OCI-LY1 (cell line): Measurements from ENCODE around the gene KIF13A.

Source experiments
- H2AFZ ChIP-seq: fragments of 200-600 bp; sonication (generic), shearing (Covaris generic); 2 replicates; pipeline ENCODE4 v1.6.0; 2014; ENCODE audit warnings: antibody characterized with exemption, mild to moderate bottlenecking, low read length
- H3F3A ChIP-seq: fragments of 200-600 bp; sonication (generic), shearing (Covaris generic); 2 replicates; pipeline ENCODE4 v1.6.0; 2014; ENCODE audit warnings: mild to moderate bottlenecking, antibody characterized with exemption, low read length, moderate library complexity; ENCODE audit not compliant: insufficient read depth
- H3K27ac ChIP-seq: fragments of 200-600 bp; sonication (generic); 2 replicates; pipeline ENCODE4 v1.5.1; 2014; ENCODE audit warnings: low read length, mixed run types, mild to moderate bottlenecking, low read depth; ENCODE audit not compliant: poor library complexity, severe bottlenecking
- H3K27me3 ChIP-seq: fragments of 200-600 bp; sonication (generic); 2 replicates; pipeline ENCODE4 v1.6.0; 2014; ENCODE audit warnings: antibody characterized with exemption, mild to moderate bottlenecking, low read length, moderate library complexity; ENCODE audit not compliant: insufficient read depth
- H3K36me3 ChIP-seq: fragments of 200-600 bp; sonication (generic); 2 replicates; pipeline ENCODE4 v1.6.1; 2014; ENCODE audit warnings: mild to moderate bottlenecking, antibody characterized with exemption, low read length, moderate library complexity, mixed read lengths; ENCODE audit not compliant: insufficient read depth
- H3K4me1 ChIP-seq: fragments of 200-600 bp; sonication (generic); 2 replicates; pipeline ENCODE4 v1.5.1; 2014; ENCODE audit warnings: mild to moderate bottlenecking, low read length, moderate library complexity; ENCODE audit not compliant: insufficient read depth, severe bottlenecking
- H3K4me2 ChIP-seq: fragments of 200-600 bp; sonication (generic), shearing (Covaris generic); 2 replicates; pipeline ENCODE4 v1.6.1; 2014; ENCODE audit warnings: low read length
- H3K4me3 ChIP-seq: fragments of 200-600 bp; sonication (generic); 2 replicates; pipeline ENCODE4 v1.5.1; 2014; ENCODE audit warnings: low read length, low read depth, mild to moderate bottlenecking, mixed read lengths; ENCODE audit not compliant: poor library complexity, severe bottlenecking
- H3K79me2 ChIP-seq: fragments of 200-600 bp; shearing (Covaris generic); 2 replicates; pipeline ENCODE4 v1.6.1; 2016; ENCODE audit warnings: mixed run types, low read length, mixed read lengths; ENCODE audit not compliant: insufficient read depth
- H3K9ac ChIP-seq: fragments of 200-600 bp; sonication (generic), shearing (Covaris generic); 2 replicates; pipeline ENCODE4 v1.6.1; 2014; ENCODE audit warnings: mild to moderate bottlenecking, low read length, mixed read lengths
- H3K9me2 ChIP-seq: fragments of 200-600 bp; sonication (generic), shearing (Covaris generic); 2 replicates; pipeline ENCODE4 v1.6.1; 2014; ENCODE audit warnings: low read depth, mild to moderate bottlenecking, low read length, mixed read lengths
- H3K9me3 ChIP-seq: fragments of 200-600 bp; shearing (Covaris generic); 2 replicates; pipeline ENCODE4 v1.6.1; 2014; ENCODE audit warnings: low read length, mixed read lengths
- H4K20me1 ChIP-seq: fragments of 200-600 bp; sonication (generic), shearing (Covaris generic); 2 replicates; pipeline ENCODE4 v1.6.0; 2016; ENCODE audit warnings: mild to moderate bottlenecking, low read length; ENCODE audit not compliant: insufficient read depth
- EZH2 ChIP-seq: fragments of 200-600 bp; sonication (generic), shearing (Covaris generic); IDR thresholded peaks from 2 replicates; pipeline ENCODE4 v1.8.0; 2017; ENCODE audit warnings: borderline replicate concordance, mixed run types, mild to moderate bottlenecking, antibody characterized with exemption, low read length, moderate library complexity, mixed read lengths
- TF ChIP-seq, protein P1 (sequence below): fragments of 200-600 bp; sonication (generic), shearing (Covaris generic); IDR thresholded peaks from 2 replicates; pipeline ENCODE4 v1.5.1; 2017; ENCODE audit warnings: mild to moderate bottlenecking, antibody characterized with exemption, low read length, moderate library complexity, mixed read lengths

The KIF13A gene

DNA sequence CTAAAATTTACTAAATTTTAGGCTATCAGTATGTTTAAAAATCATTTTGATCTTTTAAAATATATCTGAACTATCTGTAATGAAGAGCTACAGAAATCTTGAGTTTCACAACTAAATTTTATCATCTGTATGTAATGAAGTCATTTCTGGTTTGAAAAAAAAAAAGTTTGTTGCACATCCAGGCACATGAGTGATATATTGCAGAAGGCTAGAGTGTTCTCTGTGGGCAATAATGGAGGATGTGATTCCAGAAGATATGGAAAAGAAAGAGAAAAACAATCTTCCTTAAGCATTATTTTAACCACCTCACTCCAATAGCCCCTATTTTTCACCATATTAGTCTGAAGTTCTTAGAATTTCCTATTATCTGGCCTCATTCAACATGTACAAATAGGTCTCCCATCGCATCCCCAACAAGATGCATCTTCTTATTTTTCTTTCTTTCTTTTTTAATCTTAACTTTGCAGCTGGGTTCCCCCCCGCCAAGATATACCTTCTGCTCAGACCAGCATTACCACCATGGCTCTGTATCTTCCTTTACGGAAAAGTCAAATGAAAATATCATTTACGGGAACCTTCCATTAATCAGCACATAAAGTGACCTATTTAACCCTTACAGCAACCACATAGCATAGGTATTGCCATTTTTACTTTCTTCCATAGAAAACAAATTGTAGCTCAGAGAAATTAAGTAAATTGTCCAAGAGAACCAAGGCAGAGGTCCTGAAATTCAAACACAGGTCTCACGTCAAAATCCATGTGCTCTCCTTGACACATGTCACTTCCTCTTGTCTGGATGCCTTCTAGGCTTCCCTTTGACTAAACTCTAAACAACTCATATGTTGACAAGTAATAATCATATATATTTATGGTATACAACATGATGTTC, 116.9 kb downstream of the KIF13A start:
- H4K20me1 ChIP-seq, result no peaks in the 10 kb centered on the region
- no peaks in the 10 kb centered on the region for H3K79me2 ChIP-seq
- TF ChIP-seq, protein P1, sequence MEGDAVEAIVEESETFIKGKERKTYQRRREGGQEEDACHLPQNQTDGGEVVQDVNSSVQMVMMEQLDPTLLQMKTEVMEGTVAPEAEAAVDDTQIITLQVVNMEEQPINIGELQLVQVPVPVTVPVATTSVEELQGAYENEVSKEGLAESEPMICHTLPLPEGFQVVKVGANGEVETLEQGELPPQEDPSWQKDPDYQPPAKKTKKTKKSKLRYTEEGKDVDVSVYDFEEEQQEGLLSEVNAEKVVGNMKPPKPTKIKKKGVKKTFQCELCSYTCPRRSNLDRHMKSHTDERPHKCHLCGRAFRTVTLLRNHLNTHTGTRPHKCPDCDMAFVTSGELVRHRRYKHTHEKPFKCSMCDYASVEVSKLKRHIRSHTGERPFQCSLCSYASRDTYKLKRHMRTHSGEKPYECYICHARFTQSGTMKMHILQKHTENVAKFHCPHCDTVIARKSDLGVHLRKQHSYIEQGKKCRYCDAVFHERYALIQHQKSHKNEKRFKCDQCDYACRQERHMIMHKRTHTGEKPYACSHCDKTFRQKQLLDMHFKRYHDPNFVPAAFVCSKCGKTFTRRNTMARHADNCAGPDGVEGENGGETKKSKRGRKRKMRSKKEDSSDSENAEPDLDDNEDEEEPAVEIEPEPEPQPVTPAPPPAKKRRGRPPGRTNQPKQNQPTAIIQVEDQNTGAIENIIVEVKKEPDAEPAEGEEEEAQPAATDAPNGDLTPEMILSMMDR, result no peak
- no peak for TF ChIP-seq EZH2
- H2AFZ ChIP-seq, result no peak overlapping the region
- no peaks in the 10 kb centered on the region for H3K36me3 ChIP-seq
- no peaks in the 10 kb centered on the region for H3K27me3 ChIP-seq
- no peak overlapping the region for H3K4me3 ChIP-seq
- no peak overlapping the region for H3K9ac ChIP-seq
- no peaks in the 10 kb centered on the region for H3K4me1 ChIP-seq
- no peaks in the 10 kb centered on the region for H3K9me3 ChIP-seq
- no peaks in the 10 kb centered on the region for H3K9me2 ChIP-seq
- no peak overlapping the region for H3K4me2 ChIP-seq
- H3F3A ChIP-seq, result no peaks in the 10 kb centered on the region
- H3K27ac ChIP-seq, result no peak overlapping the region

DNA sequence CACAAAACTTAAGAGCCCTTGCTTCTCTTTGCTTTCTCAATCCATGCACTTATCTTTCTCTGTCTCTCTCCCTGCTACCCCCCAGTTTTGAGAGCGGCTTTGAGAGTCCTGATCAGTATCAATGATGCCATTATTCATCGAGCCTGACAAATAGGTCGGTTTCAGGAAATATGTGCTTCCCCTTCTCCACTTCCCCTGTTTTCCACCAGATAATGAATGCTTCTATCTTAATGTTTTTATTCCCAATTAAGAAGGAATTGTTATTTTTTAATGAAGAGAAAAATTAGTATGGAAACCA, 117.7 kb downstream of the KIF13A start:
- Histone ChIP-seq H3F3A (no peaks in the 10 kb centered on the region), H2AFZ (no peak overlapping the region), H3K27me3 (no peaks in the 10 kb centered on the region), H3K79me2 (no peaks in the 10 kb centered on the region), H3K9me2 (no peaks in the 10 kb centered on the region), H3K9ac (no peak overlapping the region), H3K4me3 (no peak overlapping the region), H4K20me1 (no peaks in the 10 kb centered on the region), H3K27ac (no peak overlapping the region), H3K36me3 (no peaks in the 10 kb centered on the region), H3K4me2 (no peak overlapping the region), H3K9me3 (no peaks in the 10 kb centered on the region), H3K4me1 (no peaks in the 10 kb centered on the region)
- TF ChIP-seq, protein P1, result no peak
- no peak for TF ChIP-seq EZH2

DNA sequence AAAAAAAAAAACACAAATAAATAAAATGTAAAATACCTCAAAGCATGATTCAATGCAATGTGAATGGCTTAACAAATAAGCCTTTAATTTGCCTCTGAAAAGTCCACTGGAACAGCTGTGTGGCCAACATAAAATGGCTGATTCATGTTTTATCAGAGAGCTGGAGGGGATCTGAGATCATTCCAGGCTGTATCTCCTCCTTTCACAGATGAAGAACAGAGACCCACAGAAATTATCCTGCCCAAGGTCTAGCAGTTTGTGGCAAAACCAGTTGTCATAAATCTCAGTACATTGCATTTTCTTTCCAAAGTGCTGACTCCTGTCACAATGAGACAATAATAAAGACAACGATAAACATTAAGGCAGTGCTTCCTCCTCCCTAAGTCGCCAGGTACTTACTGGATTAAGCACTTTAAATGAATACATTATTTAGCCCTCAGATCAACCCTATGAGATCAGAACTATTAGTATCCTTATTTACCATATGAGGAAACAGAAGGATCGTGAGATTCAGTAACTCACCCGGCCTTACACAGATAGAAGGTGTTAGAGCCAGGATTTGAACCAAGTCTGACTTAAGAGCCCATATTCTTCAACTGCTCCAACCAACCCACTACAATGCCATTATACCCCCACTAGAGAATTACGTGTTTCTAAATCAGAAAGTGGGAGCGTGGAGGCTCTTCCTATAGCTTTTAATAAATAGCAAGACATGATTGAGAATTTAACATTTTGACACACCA, 118.3 kb downstream of the KIF13A start:
- Histone ChIP-seq H3K36me3 (no peaks in the 10 kb centered on the region), H3K79me2 (no peaks in the 10 kb centered on the region), H3K4me1 (no peaks in the 10 kb centered on the region), H3K27me3 (no peaks in the 10 kb centered on the region), H3K9me3 (no peaks in the 10 kb centered on the region), H3F3A (no peaks in the 10 kb centered on the region), H3K9ac (no peak overlapping the region), H3K4me2 (no peak overlapping the region), H3K27ac (no peak overlapping the region), H2AFZ (no peak overlapping the region), H3K4me3 (no peak overlapping the region), H4K20me1 (no peaks in the 10 kb centered on the region), H3K9me2 (no peaks in the 10 kb centered on the region)
- TF ChIP-seq, protein P1, result no peak
- TF ChIP-seq EZH2, result no peak
